Measurements from ENCODE around the gene ALOX12.
"Not testable (repeated sequence)": the region's sequence is repeated elsewhere in the genome, so short reads cannot be mapped to it uniquely, and the experiment has no call there.

The ALOX12 gene

GRCh38 chr17:6981426-6981825 lies 14.4 kb upstream of the ALOX12 start:
- H3K27me3 ChIP-seq: no peaks in the 10 kb centered on the region
- 0 out of 2 replicates have a peak overlapping the region, but pooled peaks have one; percentile 27 for H3K27ac ChIP-seq
- H3K4me2 ChIP-seq: peak overlapping the region; percentile 84
- H3K4me3 ChIP-seq: peak overlapping the region; percentile 40
- H3K4me1 ChIP-seq: peaks cover 63% of the 10 kb centered on the region
- H3K36me3 ChIP-seq: no peaks in the 10 kb centered on the region
- H3K9ac ChIP-seq: peak overlapping the region; percentile 27; the same call in 1 of the 2 replicates
- H3K9me3 ChIP-seq: peaks cover 15% of the 10 kb centered on the region
- no peak for TF ChIP-seq Cebpa-rat (IDR thresholded peaks at IDR 0.05)
- no peaks in the 10 kb centered on the region for H4K20me1 ChIP-seq

- Histone ChIP-seq H3K9ac (no peak overlapping the region), H3K4me3 (no peak overlapping the region), H3K27me3 (no peaks in the 10 kb centered on the region), H3K36me3 (no peaks in the 10 kb centered on the region), H4K20me1 (no peaks in the 10 kb centered on the region), H3K27ac (no peak overlapping the region), H3K4me2 (no peak overlapping the region), H3K9me3 (peaks cover 15% of the 10 kb centered on the region), H3K4me1 (peaks cover 42% of the 10 kb centered on the region)
- no peak for TF ChIP-seq Cebpa-rat (IDR thresholded peaks at IDR 0.05)
Observed at GRCh38 chr17:6985266-6985665, 10.6 kb upstream of the ALOX12 start.

GRCh38 chr17:6986676-6987075 lies 9.2 kb upstream of the ALOX12 start:
- Histone ChIP-seq H3K4me1 (peaks cover 28% of the 10 kb centered on the region), H3K9ac (no peak overlapping the region), H3K36me3 (no peaks in the 10 kb centered on the region), H3K27ac (no peak overlapping the region), H3K9me3 (peaks cover 12% of the 10 kb centered on the region; the same call in 1 of the 2 replicates), H4K20me1 (no peaks in the 10 kb centered on the region), H3K4me2 (no peak overlapping the region), H3K4me3 (no peak overlapping the region), H3K27me3 (no peaks in the 10 kb centered on the region)
- no peak for TF ChIP-seq Cebpa-rat (IDR thresholded peaks at IDR 0.05)

- H3K4me2 ChIP-seq: no peak overlapping the region
- 0 out of 2 replicates have a peak, but pooled peaks cover under 1% of the 10 kb centered on the region for H3K36me3 ChIP-seq
- H3K27me3 ChIP-seq: no peaks in the 10 kb centered on the region
- H3K9me3 ChIP-seq: peaks cover 12% of the 10 kb centered on the region; the same call in 1 of the 2 replicates
- peaks cover 18% of the 10 kb centered on the region for H3K4me1 ChIP-seq
- no peak overlapping the region for H3K27ac ChIP-seq
- no peak for TF ChIP-seq Cebpa-rat (IDR thresholded peaks at IDR 0.05)
- no peak overlapping the region for H3K4me3 ChIP-seq
- H3K9ac ChIP-seq: no peak overlapping the region
- no peaks in the 10 kb centered on the region for H4K20me1 ChIP-seq
Observed at GRCh38 chr17:6989779-6990178, 6.1 kb upstream of the ALOX12 start.

- peaks cover 10% of the 10 kb centered on the region; the same call in 1 of the 2 replicates for H3K9me3 ChIP-seq
- not testable (repeated sequence) for H3K27me3 ChIP-seq, H4K20me1 ChIP-seq, H3K4me3 ChIP-seq, H3K9ac ChIP-seq
- H3K27ac ChIP-seq: 0 out of 2 replicates have a peak overlapping the region, but pooled peaks have one; percentile 7
- peak overlapping the region; percentile 38 for H3K4me2 ChIP-seq
- H3K4me1 ChIP-seq: peaks cover 24% of the 10 kb centered on the region
- peaks cover 35% of the 10 kb centered on the region for H3K36me3 ChIP-seq
Observed at GRCh38 chr17:6993613-6994056, 2.2 kb upstream of the ALOX12 start.

- H3K36me3 ChIP-seq: peaks cover 40% of the 10 kb centered on the region
- peaks cover 24% of the 10 kb centered on the region for H3K4me1 ChIP-seq
- peak overlapping the region; percentile 38 for H3K4me2 ChIP-seq
- no peaks in the 10 kb centered on the region for H3K27me3 ChIP-seq
- 0 out of 2 replicates have a peak overlapping the region, but pooled peaks have one; percentile 7 for H3K27ac ChIP-seq
- no peak overlapping the region for H3K4me3 ChIP-seq
- H3K9me3 ChIP-seq: peaks cover 5% of the 10 kb centered on the region; the same call in 1 of the 2 replicates
- no peak for TF ChIP-seq Cebpa-rat (IDR thresholded peaks at IDR 0.05)
- H3K9ac ChIP-seq: no peak overlapping the region; the same call in 1 of the 2 replicates
- no peaks in the 10 kb centered on the region for H4K20me1 ChIP-seq
Observed at GRCh38 chr17:6994118-6994598, 1.7 kb upstream of the ALOX12 start.

- no peak for TF ChIP-seq Cebpa-rat (IDR thresholded peaks at IDR 0.05)
- no peak overlapping the region for H3K27ac ChIP-seq
- no peak overlapping the region for H3K4me3 ChIP-seq
- H3K27me3 ChIP-seq: no peaks in the 10 kb centered on the region
- H4K20me1 ChIP-seq: no peaks in the 10 kb centered on the region; the same call in 1 of the 2 replicates
- H3K4me2 ChIP-seq: peak overlapping the region; percentile 38; the same call in 1 of the 2 replicates
- peaks cover 24% of the 10 kb centered on the region for H3K4me1 ChIP-seq
- no peak overlapping the region for H3K9ac ChIP-seq
- H3K9me3 ChIP-seq: no peaks in the 10 kb centered on the region
- H3K36me3 ChIP-seq: peaks cover 46% of the 10 kb centered on the region
Observed at GRCh38 chr17:6994666-6995256, 1.1 kb upstream of the ALOX12 start.

GRCh38 chr17:6996256-6997011 lies 585 bp downstream of the ALOX12 start:
- Histone ChIP-seq H3K36me3 (peaks cover 63% of the 10 kb centered on the region), H3K9ac (no peak overlapping the region), H3K27me3 (no peaks in the 10 kb centered on the region), H3K4me2 (no peak overlapping the region), H3K9me3 (no peaks in the 10 kb centered on the region), H3K4me3 (no peak overlapping the region), H4K20me1 (peaks cover 6% of the 10 kb centered on the region; the same call in 1 of the 2 replicates), H3K4me1 (peaks cover 24% of the 10 kb centered on the region), H3K27ac (no peak overlapping the region)
- no peak for TF ChIP-seq Cebpa-rat (IDR thresholded peaks at IDR 0.05)

GRCh38 chr17:6997171-6997570 lies 1.3 kb downstream of the ALOX12 start:
- no peaks in the 10 kb centered on the region for H3K27me3 ChIP-seq
- no peak overlapping the region for H3K4me2 ChIP-seq
- no peak overlapping the region for H3K9ac ChIP-seq
- peaks cover 70% of the 10 kb centered on the region for H3K36me3 ChIP-seq
- no peak for TF ChIP-seq Cebpa-rat (IDR thresholded peaks at IDR 0.05)
- H3K4me1 ChIP-seq: peaks cover 24% of the 10 kb centered on the region
- peaks cover 9% of the 10 kb centered on the region for H4K20me1 ChIP-seq
- H3K9me3 ChIP-seq: no peaks in the 10 kb centered on the region
- H3K4me3 ChIP-seq: no peak overlapping the region
- no peak overlapping the region for H3K27ac ChIP-seq

Measured in BLaER1 (cell line).